Neuronal stem cell (in vitro differentiated cells): ENCODE results near the gene SLC22A14.

Source experiments
- DNase-seq: peaks from one replicate; pipeline ENCODE4 v3.0.0-alpha.2; 2013; ENCODE audit warnings: low spot score
- H2AFZ ChIP-seq: one replicate; pipeline ENCODE4 v1.6.1; 2013; ENCODE audit warnings: mild to moderate bottlenecking, low read length, inconsistent platforms
- H2AK5ac ChIP-seq: 2 replicates; pipeline ENCODE4 v1.6.1; 2013; ENCODE audit warnings: low read depth, mild to moderate bottlenecking, inconsistent platforms, low read length, moderate library complexity, mixed read lengths
- H2BK120ac ChIP-seq: 2 replicates; pipeline ENCODE4 v1.6.1; 2013; ENCODE audit warnings: low read depth, mild to moderate bottlenecking, inconsistent platforms, low read length, moderate library complexity, mixed read lengths
- H2BK12ac ChIP-seq: one replicate; pipeline ENCODE4 v1.6.1; 2013; ENCODE audit warnings: low read length, inconsistent platforms
- H2BK15ac ChIP-seq: 2 replicates; pipeline ENCODE4 v1.6.1; 2013; ENCODE audit warnings: mild to moderate bottlenecking, low read length, inconsistent platforms, mixed read lengths
- H2BK5ac ChIP-seq: one replicate; pipeline ENCODE4 v1.6.1; 2013; ENCODE audit warnings: inconsistent platforms, mild to moderate bottlenecking, low read length, moderate library complexity
- H3K14ac ChIP-seq: one replicate; pipeline ENCODE4 v1.6.1; 2013; ENCODE audit warnings: low read length, inconsistent platforms
- H3K18ac ChIP-seq: 2 replicates; pipeline ENCODE4 v1.6.1; 2013; ENCODE audit warnings: low read length, inconsistent platforms
- H3K23ac ChIP-seq: 2 replicates; pipeline ENCODE4 v1.6.1; 2013; ENCODE audit warnings: low read depth, mild to moderate bottlenecking, mixed read lengths, low read length, inconsistent platforms; ENCODE audit not compliant: poor library complexity
- H3K27ac ChIP-seq: replicated peaks from 3 replicates; pipeline ENCODE4 v1.5.1; 2013; ENCODE audit warnings: low read length, inconsistent platforms
- H3K27me3 ChIP-seq, 3 experiments: 2 replicates each; pipeline ENCODE4 v1.6.1; 2013; ENCODE audit warnings: low read length in 3 of 3, mild to moderate bottlenecking in 2 of 3, inconsistent platforms in 1 of 3, low read depth in 1 of 3, mixed read lengths in 1 of 3, moderate library complexity in 1 of 3; ENCODE audit not compliant: control insufficient read depth in 3 of 3, insufficient read depth in 3 of 3
- H3K36me3 ChIP-seq, 2 donors: replicated peaks in 1 of 2; 2 replicates each; pipeline ENCODE4 v1.6.1; 2013; ENCODE audit warnings: low read length in 2 of 2; ENCODE audit not compliant: control insufficient read depth in 2 of 2, insufficient read depth in 2 of 2
- H3K4ac ChIP-seq: 2 replicates; pipeline ENCODE4 v1.6.1; 2013; ENCODE audit warnings: inconsistent platforms, mild to moderate bottlenecking, low read length, moderate library complexity
- H3K4me1 ChIP-seq, 2 donors: 1 replicate in 1 of 2; 2 replicates in 1 of 2; pipeline ENCODE4 v1.6.1; 2013; ENCODE audit warnings: low read length in 2 of 2, low read depth in 1 of 2; ENCODE audit not compliant: control insufficient read depth in 2 of 2, insufficient read depth in 1 of 2
- H3K4me2 ChIP-seq: one replicate; pipeline ENCODE4 v1.6.1; 2013; ENCODE audit warnings: mild to moderate bottlenecking, low read length, inconsistent platforms; ENCODE audit not compliant: insufficient read depth, poor library complexity, severe bottlenecking
- H3K4me3 ChIP-seq, 2 donors: 2 replicates each; pipeline ENCODE4 v1.5.1; 2013; ENCODE audit warnings: low read length in 2 of 2, mild to moderate bottlenecking in 2 of 2, inconsistent platforms in 1 of 2, moderate library complexity in 1 of 2
- H3K79me1 ChIP-seq: one replicate; pipeline ENCODE4 v1.6.1; 2013; ENCODE audit warnings: low read depth, mild to moderate bottlenecking, inconsistent platforms, low read length, moderate library complexity
- H3K9ac ChIP-seq: one replicate; pipeline ENCODE4 v1.6.1; 2013; ENCODE audit warnings: mild to moderate bottlenecking, low read depth, low read length, inconsistent platforms; ENCODE audit not compliant: poor library complexity
- H3K9me3 ChIP-seq, 2 donors: replicated peaks in 1 of 2; 2 replicates each; pipeline versions ENCODE3 to v1.6.1; 2013; ENCODE audit warnings: low read length in 2 of 2, mild to moderate bottlenecking in 2 of 2, inconsistent platforms in 1 of 2, low read depth in 1 of 2, mixed read lengths in 1 of 2, moderate library complexity in 1 of 2; ENCODE audit not compliant: control insufficient read depth in 2 of 2, insufficient read depth in 1 of 2
- H4K8ac ChIP-seq: one replicate; pipeline ENCODE4 v1.6.1; 2013; ENCODE audit warnings: low read depth, mild to moderate bottlenecking, inconsistent platforms, low read length, moderate library complexity
- H4K91ac ChIP-seq: one replicate; pipeline ENCODE4 v1.6.1; 2013; ENCODE audit warnings: low read length, low read depth, mild to moderate bottlenecking, inconsistent platforms; ENCODE audit not compliant: poor library complexity
- WGBS, 2 donors: extraction: QIAGEN DNeasy Blood & Tissue Kit; methylation state at CpG; one replicate each; pipeline ENCODE4 v1.1.7; 2013; ENCODE audit warnings: missing lambda C conversion rate in 2 of 2, mixed read lengths in 1 of 2; ENCODE audit not compliant: insufficient read length in 2 of 2, insufficient replicate concordance in 1 of 2; ENCODE audit errors: extremely low coverage in 2 of 2; 5-methylcytosine and 5-hydroxymethylcytosine counted together

SLC22A14 gene

DNA sequence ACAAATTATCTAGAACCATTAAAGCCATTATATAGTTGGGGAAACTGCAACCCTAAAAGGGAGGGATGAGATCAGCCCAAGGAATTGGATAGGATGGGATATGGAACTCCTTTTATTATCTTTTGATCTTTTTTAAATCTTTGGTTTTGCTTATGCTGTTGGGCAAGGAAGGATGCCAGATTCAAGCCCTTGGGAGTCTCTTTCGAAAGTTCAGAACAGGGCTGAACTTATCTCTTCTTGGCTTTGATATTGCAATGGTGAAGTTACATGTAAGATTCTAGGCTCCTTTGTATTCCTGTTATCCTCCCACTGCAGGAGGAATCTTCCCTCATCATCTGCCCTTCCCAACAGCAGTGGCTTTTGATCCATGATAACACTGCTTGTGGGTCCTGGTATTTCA, 26.5 kb upstream of the SLC22A14 start:
- H3K4me1 ChIP-seq = peaks cover 0 to 3% of the 10 kb centered on the region in 2 donors
- H3K36me3 ChIP-seq = peaks cover 11 to 64% of the 10 kb centered on the region in 2 donors
- no peak overlapping the region for H3K9ac ChIP-seq
- no peaks in the 10 kb centered on the region for H3K27me3 ChIP-seq
- no peak overlapping the region for H2BK5ac ChIP-seq
- H2BK12ac ChIP-seq = no peak overlapping the region
- no CpG with 5 or more reads among the region's 1 CpG for WGBS, 2 donors
- H2AFZ ChIP-seq = no peak overlapping the region
- no peak overlapping the region for H3K4ac ChIP-seq
- H2BK120ac ChIP-seq = no peak overlapping the region
- H3K23ac ChIP-seq = no peak overlapping the region
- H3K9me3 ChIP-seq = peaks cover 0 to 4% of the 10 kb centered on the region in 2 donors
- H3K18ac ChIP-seq = no peak overlapping the region
- DNase-seq = no peak
- no peak overlapping the region for H3K4me2 ChIP-seq
- no peak overlapping the region for H3K4me3 ChIP-seq
- no peaks in the 10 kb centered on the region for H3K79me1 ChIP-seq
- H3K27ac ChIP-seq = no peak overlapping the region
- no peak overlapping the region for H4K91ac ChIP-seq
- no peak overlapping the region for H3K14ac ChIP-seq
- no peak overlapping the region for H2AK5ac ChIP-seq
- H2BK15ac ChIP-seq = no peak overlapping the region
- no peak overlapping the region for H4K8ac ChIP-seq

DNA sequence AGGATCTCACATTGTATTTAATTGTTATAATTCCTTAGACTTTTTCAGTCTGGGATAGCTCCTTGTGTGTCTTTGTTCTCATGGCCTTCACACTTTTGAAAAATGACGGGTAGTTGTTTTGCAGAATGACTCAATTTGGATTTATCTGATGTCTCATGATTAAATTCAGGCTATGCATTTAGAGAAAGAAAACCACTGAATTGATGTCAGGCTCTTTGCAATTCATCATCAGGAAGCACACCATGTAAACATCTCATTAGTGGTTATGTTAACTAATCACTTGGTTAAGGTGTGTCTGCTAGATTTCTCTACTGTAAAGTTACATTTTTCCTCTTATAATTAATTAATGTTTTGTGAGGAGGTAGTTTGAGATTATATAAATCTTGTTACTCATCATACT, 24.5 kb upstream of the SLC22A14 start:
- Histone ChIP-seq H2BK120ac (no peak overlapping the region), H3K4me3 (no peak overlapping the region), H2BK12ac (no peak overlapping the region), H3K4me2 (no peak overlapping the region), H2BK5ac (no peak overlapping the region), H2BK15ac (no peak overlapping the region), H3K4me1 (no peaks in the 10 kb centered on the region), H3K9me3 (peaks cover 0 to 14% of the 10 kb centered on the region in 2 donors), H3K36me3 (peaks cover 11 to 47% of the 10 kb centered on the region in 2 donors), H3K23ac (no peak overlapping the region), H4K91ac (no peak overlapping the region), H3K18ac (no peak overlapping the region), H3K14ac (no peak overlapping the region), H4K8ac (no peak overlapping the region), H3K79me1 (no peaks in the 10 kb centered on the region), H3K9ac (no peak overlapping the region), H3K4ac (no peak overlapping the region), H2AK5ac (no peak overlapping the region), H3K27ac (no peak overlapping the region), H2AFZ (no peak overlapping the region), H3K27me3 (no peaks in the 10 kb centered on the region)
- DNase-seq = no peak
- WGBS, 2 donors = no CpG with 5 or more reads among the region's 1 CpG

DNA sequence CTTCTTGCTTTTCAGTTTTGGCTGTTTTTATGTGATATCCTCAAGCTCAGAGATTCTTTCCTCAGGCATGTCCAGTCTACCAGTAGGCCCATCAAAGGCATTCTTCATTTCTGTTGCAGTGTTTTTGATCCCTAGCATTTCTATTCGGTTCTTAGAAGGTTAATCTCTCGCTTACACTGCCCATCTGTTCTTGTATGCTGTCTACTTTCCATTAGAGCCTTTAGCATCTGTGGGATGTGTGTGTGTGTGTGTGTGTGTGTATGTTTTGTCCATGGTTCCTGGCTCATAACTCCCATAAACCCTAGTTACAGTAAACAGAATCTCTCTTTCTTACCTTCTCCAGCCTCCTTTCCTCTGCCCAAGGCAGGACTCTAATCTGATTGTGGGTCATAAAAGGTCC, 21.6 kb upstream of the SLC22A14 start:
- Histone ChIP-seq H2BK120ac (no peak overlapping the region), H2BK12ac (no peak overlapping the region), H3K4ac (no peak overlapping the region), H2BK15ac (no peak overlapping the region), H3K4me3 (no peak overlapping the region), H3K9ac (no peak overlapping the region), H2AK5ac (no peak overlapping the region), H3K4me2 (no peak overlapping the region), H3K4me1 (peaks cover 5 to 8% of the 10 kb centered on the region in 2 donors), H3K9me3 (peaks cover 0 to 14% of the 10 kb centered on the region in 2 donors), H4K8ac (no peak overlapping the region), H3K23ac (no peak overlapping the region), H3K27ac (no peak overlapping the region), H3K27me3 (no peaks in the 10 kb centered on the region), H3K14ac (no peak overlapping the region), H4K91ac (no peak overlapping the region), H2BK5ac (no peak overlapping the region), H3K36me3 (peaks cover 2 to 18% of the 10 kb centered on the region in 2 donors), H3K18ac (no peak overlapping the region), H3K79me1 (no peaks in the 10 kb centered on the region), H2AFZ (no peak overlapping the region)
- WGBS, 2 donors = no CpG with 5 or more reads among the region's 2 CpGs
- DNase-seq = no peak

DNA sequence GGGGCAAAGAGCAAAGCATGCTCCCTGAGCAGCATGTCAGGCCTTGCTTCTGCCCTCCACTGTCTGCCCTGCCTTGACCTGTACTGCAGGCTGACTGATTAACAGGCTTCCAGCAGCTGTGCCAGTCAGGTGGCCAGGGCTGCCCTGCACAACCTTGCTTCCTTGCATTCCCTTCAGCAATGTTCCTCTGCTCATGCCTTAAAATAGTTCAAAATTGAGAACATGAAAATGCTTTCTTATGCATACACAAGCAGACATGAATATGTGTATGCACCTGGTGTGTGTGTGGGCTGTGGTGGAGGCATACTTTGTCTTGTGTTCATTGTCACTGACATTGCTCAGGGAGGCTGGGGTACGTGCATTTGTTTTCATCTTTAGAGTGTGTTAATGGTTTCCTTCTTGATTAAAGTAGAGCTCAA, 17.7 kb upstream of the SLC22A14 start:
- no peaks in the 10 kb centered on the region for H3K79me1 ChIP-seq
- no CpG with 5 or more reads among the region's 1 CpG for WGBS, 2 donors
- no peak overlapping the region for H3K27ac ChIP-seq
- H2AK5ac ChIP-seq = no peak overlapping the region
- no peak overlapping the region for H3K4me3 ChIP-seq
- H2BK15ac ChIP-seq = no peak overlapping the region
- H3K9me3 ChIP-seq = peaks cover 0 to 10% of the 10 kb centered on the region in 2 donors
- no peak overlapping the region for H3K4ac ChIP-seq
- H3K9ac ChIP-seq = no peak overlapping the region
- no peak overlapping the region for H4K91ac ChIP-seq
- H3K23ac ChIP-seq = no peak overlapping the region
- H3K14ac ChIP-seq = no peak overlapping the region
- H3K18ac ChIP-seq = no peak overlapping the region
- no peaks in the 10 kb centered on the region for H3K27me3 ChIP-seq
- H2BK5ac ChIP-seq = no peak overlapping the region
- H2AFZ ChIP-seq = no peak overlapping the region
- H4K8ac ChIP-seq = no peak overlapping the region
- peaks cover 7 to 10% of the 10 kb centered on the region in 2 donors for H3K4me1 ChIP-seq
- no peak for DNase-seq
- no peak overlapping the region for H2BK120ac ChIP-seq
- H2BK12ac ChIP-seq = no peak overlapping the region
- H3K4me2 ChIP-seq = no peak overlapping the region
- H3K36me3 ChIP-seq = peaks cover 2% of the 10 kb centered on the region in 2 donors
